SK-N-SH treated with all-trans-retinoic acid at 6 μM for 48 hours (cell line): ENCODE data around the gene SEMA4A.
"Not testable (repeated sequence)": the region's sequence is repeated elsewhere in the genome, so short reads cannot be mapped to it uniquely, and the experiment has no call there.

Experiments used
- ATAC-seq: fragments of 200-7000 bp; cut with Tn5 transposase; 3 replicates; pipeline ENCODE4 v1.9.1; 2020; ENCODE audit warnings: mild to moderate bottlenecking, moderate library complexity
- ARNTL ChIP-seq: fragments of 450-650 bp; formaldehyde crosslinking; IDR thresholded peaks from 2 replicates; pipeline ENCODE4 v1.5.0; 2020; ENCODE audit warnings: low read depth, mild to moderate bottlenecking, moderate library complexity, borderline replicate concordance
- CSDC2 ChIP-seq: fragments of 250-450 bp; sonication (Bioruptor Pico); IDR thresholded peaks from 2 replicates; pipeline ENCODE4 v1.5.0; 2020; ENCODE audit warnings: mild to moderate bottlenecking, moderate library complexity
- ESRRG ChIP-seq: fragments of 250-450 bp; sonication (Bioruptor Pico); IDR thresholded peaks from 2 replicates; pipeline ENCODE4 v1.6.1; 2021; ENCODE audit warnings: mild to moderate bottlenecking
- GLIS3 ChIP-seq: fragments of 250-450 bp; sonication (Bioruptor Pico); IDR thresholded peaks from 2 replicates; pipeline ENCODE4 v1.5.0; 2020; ENCODE audit warnings: mild to moderate bottlenecking, moderate library complexity
- ISL1 ChIP-seq: fragments of 250-450 bp; sonication (Bioruptor Pico); IDR thresholded peaks from 2 replicates; pipeline ENCODE4 v2.1.2; 2022; ENCODE audit warnings: mild to moderate bottlenecking, moderate library complexity
- PATZ1 ChIP-seq: fragments of 250-450 bp; sonication (Bioruptor Pico); IDR thresholded peaks from 2 replicates; pipeline ENCODE4 v1.8.0; 2020; ENCODE audit warnings: mild to moderate bottlenecking, moderate library complexity, borderline replicate concordance
- PPARA ChIP-seq: fragments of 250-450 bp; sonication (Bioruptor Pico); IDR thresholded peaks from 2 replicates; pipeline ENCODE4 v1.5.0; 2020; ENCODE audit warnings: mild to moderate bottlenecking, borderline replicate concordance
- RARB ChIP-seq: fragments of 250-450 bp; sonication (Bioruptor Pico); IDR thresholded peaks from 2 replicates; pipeline ENCODE4 v1.8.0; 2021; ENCODE audit warnings: mild to moderate bottlenecking, moderate library complexity
- TCF4 ChIP-seq: fragments of 250-450 bp; sonication (Bioruptor Pico); IDR thresholded peaks from 2 replicates; pipeline ENCODE4 v1.8.0; 2021; ENCODE audit warnings: mild to moderate bottlenecking, moderate library complexity, borderline replicate concordance
- TOX ChIP-seq: fragments of 250-450 bp; sonication (Bioruptor Pico); IDR thresholded peaks from 2 replicates; pipeline ENCODE4 v1.8.0; 2021; ENCODE audit warnings: mild to moderate bottlenecking, moderate library complexity, borderline replicate concordance
- ZC3H10 ChIP-seq: fragments of 250-450 bp; sonication (Bioruptor Pico); IDR thresholded peaks from 2 replicates; pipeline ENCODE4 v1.5.1; 2021; ENCODE audit warnings: mild to moderate bottlenecking, moderate library complexity
- ZFP3 ChIP-seq: fragments of 250-450 bp; sonication (Bioruptor Pico); IDR thresholded peaks from 2 replicates; pipeline ENCODE4 v1.5.0; 2020; ENCODE audit warnings: mild to moderate bottlenecking, moderate library complexity
- TF ChIP-seq, protein P1 (sequence below): fragments of 250-450 bp; sonication (Bioruptor Pico); IDR thresholded peaks from 2 replicates; pipeline ENCODE4 v1.5.1; 2021; ENCODE audit warnings: mild to moderate bottlenecking, moderate library complexity

The SEMA4A gene

GRCh38 chr1:156124557-156125483, 28.6 kb upstream of the SEMA4A start:
- TF ChIP-seq, protein P1, sequence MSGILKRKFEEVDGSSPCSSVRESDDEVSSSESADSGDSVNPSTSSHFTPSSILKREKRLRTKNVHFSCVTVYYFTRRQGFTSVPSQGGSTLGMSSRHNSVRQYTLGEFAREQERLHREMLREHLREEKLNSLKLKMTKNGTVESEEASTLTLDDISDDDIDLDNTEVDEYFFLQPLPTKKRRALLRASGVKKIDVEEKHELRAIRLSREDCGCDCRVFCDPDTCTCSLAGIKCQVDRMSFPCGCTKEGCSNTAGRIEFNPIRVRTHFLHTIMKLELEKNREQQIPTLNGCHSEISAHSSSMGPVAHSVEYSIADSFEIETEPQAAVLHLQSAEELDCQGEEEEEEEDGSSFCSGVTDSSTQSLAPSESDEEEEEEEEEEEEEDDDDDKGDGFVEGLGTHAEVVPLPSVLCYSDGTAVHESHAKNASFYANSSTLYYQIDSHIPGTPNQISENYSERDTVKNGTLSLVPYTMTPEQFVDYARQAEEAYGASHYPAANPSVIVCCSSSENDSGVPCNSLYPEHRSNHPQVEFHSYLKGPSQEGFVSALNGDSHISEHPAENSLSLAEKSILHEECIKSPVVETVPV (CRISPR knock-in tag) = no peak
- TF ChIP-seq ESRRG (CRISPR knock-in tag) = no peak
- no peak for TF ChIP-seq ARNTL
- TF ChIP-seq ZFP3 (CRISPR knock-in tag) = no peak
- no peak for ATAC-seq

DNA sequence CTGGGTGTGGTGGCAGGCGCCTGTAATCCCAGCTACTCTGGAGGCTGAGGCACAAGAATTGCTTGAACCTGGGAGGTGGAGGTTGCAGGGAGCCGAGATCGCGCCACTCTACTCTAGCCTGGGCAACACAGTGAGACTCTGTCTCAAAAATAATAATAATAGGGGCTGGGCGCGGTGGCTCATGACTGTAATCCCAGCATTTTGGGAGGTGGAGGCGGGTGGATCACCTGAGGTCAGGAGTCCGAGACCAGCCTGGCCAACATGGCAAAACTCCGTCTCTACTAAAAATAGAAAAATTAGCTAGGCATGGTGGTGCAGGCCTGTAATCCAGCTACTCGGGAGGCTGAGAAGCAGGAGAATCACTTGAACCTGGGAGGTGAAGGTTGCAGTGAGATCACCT, 27.8 kb upstream of the SEMA4A start:
- not testable (repeated sequence) for ATAC-seq

DNA sequence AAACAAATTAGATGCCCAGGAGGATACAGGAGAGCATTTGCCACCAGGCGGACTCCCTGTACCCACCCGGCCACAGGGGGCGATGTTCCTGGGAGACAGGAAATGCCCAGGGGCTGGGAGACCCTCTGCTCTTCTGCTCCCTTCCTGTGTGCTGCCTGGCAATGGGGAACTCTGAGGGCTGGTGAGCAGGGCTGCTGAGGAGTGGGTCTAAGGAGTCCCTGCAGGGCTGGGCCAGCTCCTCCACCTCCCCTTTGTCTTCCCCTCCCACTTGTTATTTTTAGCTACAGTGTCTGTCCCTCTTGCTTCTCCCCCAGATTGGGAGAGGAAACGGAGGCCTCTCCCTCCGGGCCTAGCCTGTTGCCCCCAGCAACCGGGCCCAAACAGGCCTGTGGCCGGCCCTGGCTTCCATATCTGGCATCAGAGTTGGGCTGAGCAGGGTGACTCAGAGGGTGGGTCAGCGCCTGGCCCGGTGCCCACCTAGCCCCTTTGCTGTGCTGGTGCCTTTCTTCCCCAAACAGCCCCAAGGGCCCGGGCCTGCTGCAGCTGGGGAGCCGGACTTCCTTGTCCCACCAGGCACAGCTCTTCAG, 27.2 kb upstream of the SEMA4A start:
- peak; percentile 35 for ATAC-seq
- TF ChIP-seq, protein P1 (CRISPR knock-in tag) = no peak
- TF ChIP-seq RARB = peak; percentile 61; the same call in 1 of the 2 replicates

DNA sequence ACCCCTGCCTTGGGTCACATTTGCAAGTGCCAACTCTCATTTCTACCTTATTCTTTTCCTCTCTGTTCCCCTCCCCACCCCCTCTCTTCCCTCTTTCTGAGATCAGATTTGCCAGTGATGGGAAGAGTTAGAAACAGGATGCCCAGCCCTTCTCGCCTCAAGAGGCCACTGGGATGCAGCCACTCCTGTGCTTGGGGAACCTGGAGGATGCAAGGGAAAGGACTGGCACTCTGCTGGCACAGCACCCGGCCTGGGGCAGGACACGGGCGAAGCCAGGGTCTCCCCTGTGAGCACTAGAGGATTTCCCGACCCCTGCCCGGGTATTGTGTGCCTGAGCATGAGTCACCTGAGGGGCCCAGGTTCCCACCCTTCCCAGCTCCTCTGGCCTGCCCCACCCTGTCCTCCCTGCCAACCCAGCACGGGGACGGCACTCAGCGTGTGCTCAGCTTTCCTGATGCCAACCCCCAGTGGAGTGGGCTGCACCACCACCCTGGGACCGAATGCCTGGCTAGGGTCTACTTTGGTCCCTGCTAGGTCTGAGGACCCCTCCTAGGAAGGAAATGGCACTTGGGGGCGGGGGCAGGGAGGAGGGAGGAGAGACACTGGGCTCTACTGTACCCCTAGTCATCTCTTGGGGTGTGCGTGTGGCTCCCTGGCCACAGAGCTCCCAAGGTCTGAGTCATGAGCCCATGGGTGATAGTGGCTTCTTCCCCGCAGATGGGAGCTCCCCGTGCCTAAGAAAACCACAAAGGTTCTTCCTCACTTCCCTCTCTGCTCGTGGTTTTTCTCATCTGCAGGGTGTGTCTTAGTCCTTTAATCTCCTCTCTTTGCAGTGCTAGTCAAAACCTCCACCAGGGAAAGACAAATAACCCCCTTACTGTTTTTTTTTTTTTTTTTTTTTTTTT, 26.5 kb upstream of the SEMA4A start:
- ATAC-seq = peak; percentile 1
- TF ChIP-seq, protein P1 (CRISPR knock-in tag) = no peak
- no peak for TF ChIP-seq ZFP3 (CRISPR knock-in tag)
- TF ChIP-seq PATZ1 (CRISPR knock-in tag) = no peak
- TF ChIP-seq PPARA (CRISPR knock-in tag) = no peak
- no peak for TF ChIP-seq ZC3H10 (CRISPR knock-in tag)
- TF ChIP-seq TCF4 (CRISPR knock-in tag) = no peak; the same call in 1 of the 2 replicates
- TF ChIP-seq GLIS3 (CRISPR knock-in tag) = no peak
- TF ChIP-seq RARB = no peak

DNA sequence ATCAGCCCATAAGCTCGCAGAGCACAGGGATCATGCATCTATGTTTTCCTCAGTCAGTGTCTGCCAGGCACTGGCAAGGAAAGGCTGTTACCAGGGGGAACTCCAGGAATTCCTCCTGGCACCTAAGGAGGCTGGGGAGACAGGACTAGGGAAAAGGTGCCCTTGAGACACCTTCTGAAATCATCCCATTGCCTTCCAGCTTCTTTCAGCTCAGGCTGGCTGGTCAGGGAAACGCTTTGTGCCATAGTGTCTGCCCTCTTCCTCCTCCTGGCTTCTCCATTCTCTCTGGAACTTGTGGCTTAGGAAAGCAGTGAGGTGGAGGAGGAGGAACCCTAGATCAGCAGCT, 25.1 kb upstream of the SEMA4A start:
- ATAC-seq = no peak
- no peak for TF ChIP-seq TOX (CRISPR knock-in tag)
- no peak for TF ChIP-seq PPARA (CRISPR knock-in tag)
- no peak for TF ChIP-seq ISL1
- no peak for TF ChIP-seq CSDC2 (CRISPR knock-in tag)
